ENCODE measurements around the gene RRP12.
A peak's percentile ranks its signal among the peaks of the same experiment; 100 is the strongest.

The RRP12 gene

DNA sequence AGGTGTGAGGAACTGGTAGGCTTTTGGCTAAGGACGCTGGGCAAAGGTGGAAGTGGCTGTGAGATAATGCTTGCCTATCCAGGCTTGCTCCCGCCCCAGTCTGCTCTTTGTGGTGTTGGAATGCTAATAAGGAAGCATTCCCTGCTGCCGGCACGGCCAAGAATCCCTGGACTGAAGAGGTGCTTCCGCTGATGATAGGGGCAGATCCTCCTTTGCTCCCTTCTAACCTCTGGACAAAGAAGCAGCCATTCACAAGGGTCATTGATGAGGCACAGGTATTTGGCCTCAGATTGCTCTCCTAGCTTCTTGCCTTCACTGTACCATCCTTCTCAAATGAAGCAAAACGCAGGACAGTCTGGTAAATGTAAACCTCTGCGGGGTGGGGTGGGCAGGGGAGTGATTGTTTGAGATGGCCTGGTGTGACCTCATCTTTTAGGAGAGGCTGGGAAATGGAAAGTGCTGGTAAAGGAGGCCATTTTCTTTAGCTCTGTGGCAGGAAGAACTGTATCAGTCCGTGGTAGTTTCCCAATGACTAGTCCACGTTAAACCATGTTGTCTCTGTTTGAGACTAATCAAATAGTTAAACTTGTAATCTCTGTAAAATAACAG lies 26.5 kb upstream of the RRP12 start:
- H3K4me3 ChIP-seq (replicated peaks; ENCODE audit: insufficient read depth, low read length) = peak overlapping the region; percentile 89
- no peaks in the 10 kb centered on the region for H3K27me3 ChIP-seq (ENCODE audit: insufficient read depth, poor library complexity, severe bottlenecking)
- peak overlapping the region; percentile 93 for H3K27ac ChIP-seq (replicated peaks)
- TF ChIP-seq POLR2AphosphoS5 (IDR thresholded peaks at IDR 0.05; ENCODE audit: low read depth) = no peak
- peak; percentile 47; the same call in 1 of the 2 replicates for TF ChIP-seq SPI1 (IDR thresholded peaks at IDR 0.05; ENCODE audit: borderline replicate concordance, low read depth)
- TF ChIP-seq GABPA (IDR thresholded peaks at IDR 0.05; ENCODE audit: low read depth) = no peak
- TF ChIP-seq, protein P1, sequence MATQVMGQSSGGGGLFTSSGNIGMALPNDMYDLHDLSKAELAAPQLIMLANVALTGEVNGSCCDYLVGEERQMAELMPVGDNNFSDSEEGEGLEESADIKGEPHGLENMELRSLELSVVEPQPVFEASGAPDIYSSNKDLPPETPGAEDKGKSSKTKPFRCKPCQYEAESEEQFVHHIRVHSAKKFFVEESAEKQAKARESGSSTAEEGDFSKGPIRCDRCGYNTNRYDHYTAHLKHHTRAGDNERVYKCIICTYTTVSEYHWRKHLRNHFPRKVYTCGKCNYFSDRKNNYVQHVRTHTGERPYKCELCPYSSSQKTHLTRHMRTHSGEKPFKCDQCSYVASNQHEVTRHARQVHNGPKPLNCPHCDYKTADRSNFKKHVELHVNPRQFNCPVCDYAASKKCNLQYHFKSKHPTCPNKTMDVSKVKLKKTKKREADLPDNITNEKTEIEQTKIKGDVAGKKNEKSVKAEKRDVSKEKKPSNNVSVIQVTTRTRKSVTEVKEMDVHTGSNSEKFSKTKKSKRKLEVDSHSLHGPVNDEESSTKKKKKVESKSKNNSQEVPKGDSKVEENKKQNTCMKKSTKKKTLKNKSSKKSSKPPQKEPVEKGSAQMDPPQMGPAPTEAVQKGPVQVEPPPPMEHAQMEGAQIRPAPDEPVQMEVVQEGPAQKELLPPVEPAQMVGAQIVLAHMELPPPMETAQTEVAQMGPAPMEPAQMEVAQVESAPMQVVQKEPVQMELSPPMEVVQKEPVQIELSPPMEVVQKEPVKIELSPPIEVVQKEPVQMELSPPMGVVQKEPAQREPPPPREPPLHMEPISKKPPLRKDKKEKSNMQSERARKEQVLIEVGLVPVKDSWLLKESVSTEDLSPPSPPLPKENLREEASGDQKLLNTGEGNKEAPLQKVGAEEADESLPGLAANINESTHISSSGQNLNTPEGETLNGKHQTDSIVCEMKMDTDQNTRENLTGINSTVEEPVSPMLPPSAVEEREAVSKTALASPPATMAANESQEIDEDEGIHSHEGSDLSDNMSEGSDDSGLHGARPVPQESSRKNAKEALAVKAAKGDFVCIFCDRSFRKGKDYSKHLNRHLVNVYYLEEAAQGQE (IDR thresholded peaks at IDR 0.05; ENCODE audit: insufficient replicate concordance, low read depth) = no peak
- TF ChIP-seq, protein P2, sequence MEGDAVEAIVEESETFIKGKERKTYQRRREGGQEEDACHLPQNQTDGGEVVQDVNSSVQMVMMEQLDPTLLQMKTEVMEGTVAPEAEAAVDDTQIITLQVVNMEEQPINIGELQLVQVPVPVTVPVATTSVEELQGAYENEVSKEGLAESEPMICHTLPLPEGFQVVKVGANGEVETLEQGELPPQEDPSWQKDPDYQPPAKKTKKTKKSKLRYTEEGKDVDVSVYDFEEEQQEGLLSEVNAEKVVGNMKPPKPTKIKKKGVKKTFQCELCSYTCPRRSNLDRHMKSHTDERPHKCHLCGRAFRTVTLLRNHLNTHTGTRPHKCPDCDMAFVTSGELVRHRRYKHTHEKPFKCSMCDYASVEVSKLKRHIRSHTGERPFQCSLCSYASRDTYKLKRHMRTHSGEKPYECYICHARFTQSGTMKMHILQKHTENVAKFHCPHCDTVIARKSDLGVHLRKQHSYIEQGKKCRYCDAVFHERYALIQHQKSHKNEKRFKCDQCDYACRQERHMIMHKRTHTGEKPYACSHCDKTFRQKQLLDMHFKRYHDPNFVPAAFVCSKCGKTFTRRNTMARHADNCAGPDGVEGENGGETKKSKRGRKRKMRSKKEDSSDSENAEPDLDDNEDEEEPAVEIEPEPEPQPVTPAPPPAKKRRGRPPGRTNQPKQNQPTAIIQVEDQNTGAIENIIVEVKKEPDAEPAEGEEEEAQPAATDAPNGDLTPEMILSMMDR (IDR thresholded peaks at IDR 0.05; ENCODE audit: insufficient read depth, low read length) = no peak
- DNase-seq (ENCODE audit: low read depth in 1 of 2, low spot score in 1 of 2) = peak in 1 of 2 experiments; percentile 69

DNA sequence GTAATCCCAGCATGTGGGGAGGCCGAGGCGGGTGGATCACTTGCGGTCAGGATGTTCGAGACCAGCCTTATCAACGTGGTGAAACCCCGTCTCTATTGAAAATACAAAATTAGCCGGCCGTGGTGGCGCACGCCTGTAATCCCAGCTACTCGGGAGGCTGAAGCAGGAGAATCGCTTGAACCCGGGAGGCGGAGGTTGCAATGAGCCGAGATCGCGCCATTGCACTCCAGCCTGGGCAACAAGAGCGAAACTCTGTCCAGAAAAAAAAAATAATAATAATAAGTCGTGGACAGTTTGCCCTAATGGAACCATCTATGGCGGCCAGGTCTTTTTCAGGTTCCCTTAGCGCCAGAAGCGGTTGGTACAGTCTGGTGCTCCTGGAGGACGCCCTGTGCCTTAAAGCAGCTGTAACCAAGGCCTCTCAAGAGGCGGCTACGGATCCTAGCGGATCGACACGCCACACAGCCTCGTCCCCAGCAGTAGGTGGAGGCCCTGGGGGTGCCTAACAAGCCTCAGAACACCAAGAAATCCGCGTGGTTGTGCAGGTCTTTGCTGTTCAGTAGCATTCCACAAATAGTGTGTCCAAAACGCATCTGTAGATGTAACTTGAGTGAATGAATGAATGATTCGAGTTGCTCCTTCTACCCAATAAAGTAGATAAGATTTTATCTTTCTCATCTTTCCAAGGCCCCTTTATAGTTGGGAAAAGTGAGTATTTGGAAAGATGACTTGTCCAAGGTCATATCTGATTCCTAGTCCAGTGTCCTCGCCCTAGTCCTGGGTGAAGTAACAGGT lies 25.8 kb upstream of the RRP12 start:
- no peak for DNase-seq (ENCODE audit: low read depth in 1 of 2, low spot score in 1 of 2)
- Histone ChIP-seq H3K27me3 (ENCODE audit: insufficient read depth, poor library complexity, severe bottlenecking) (no peaks in the 10 kb centered on the region), H3K4me3 (replicated peaks; ENCODE audit: insufficient read depth, low read length) (peak overlapping the region; percentile 89), H3K27ac (replicated peaks) (peak overlapping the region; percentile 93)
- TF ChIP-seq, protein P1 (IDR thresholded peaks at IDR 0.05; ENCODE audit: insufficient replicate concordance, low read depth) = no peak
- TF ChIP-seq POLR2AphosphoS5 (IDR thresholded peaks at IDR 0.05; ENCODE audit: low read depth) = 0 out of 2 replicates have a peak, but pooled peaks have one; percentile 1

DNA sequence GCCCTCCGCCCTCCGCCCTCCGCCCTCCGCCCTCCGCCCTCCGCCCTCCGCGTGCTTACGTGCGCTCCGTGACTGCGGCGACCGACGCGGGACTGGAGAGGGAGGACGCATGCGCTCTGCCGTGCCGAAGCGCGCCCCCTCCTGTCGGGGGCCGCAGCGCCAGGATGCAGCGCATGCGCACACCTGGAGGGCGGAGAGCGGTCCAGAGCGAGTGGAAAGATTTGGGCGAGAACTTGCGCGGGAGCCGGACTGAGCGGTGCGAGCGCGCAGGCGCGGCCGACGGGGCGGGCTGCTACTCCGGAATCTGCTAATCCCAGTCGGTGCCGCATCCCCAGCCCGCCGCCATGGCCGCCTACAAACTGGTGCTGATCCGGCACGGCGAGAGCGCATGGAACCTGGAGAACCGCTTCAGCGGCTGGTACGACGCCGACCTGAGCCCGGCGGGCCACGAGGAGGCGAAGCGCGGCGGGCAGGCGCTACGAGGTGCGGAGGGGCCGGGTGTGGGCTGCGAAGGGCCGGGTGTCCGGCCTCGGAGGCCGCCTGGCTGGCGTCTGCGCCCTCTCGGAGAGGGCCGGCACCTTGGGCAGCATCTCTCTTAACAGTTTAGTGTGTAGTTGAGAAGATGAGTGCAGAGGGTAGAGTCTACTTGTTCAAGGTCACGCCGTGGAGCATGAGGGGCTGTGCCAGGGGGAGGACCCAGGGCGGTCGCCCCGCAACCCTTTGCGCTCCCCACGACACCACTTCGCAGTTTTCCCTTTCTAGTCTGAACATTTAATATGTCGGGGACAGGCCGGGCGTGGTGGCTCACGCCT lies 25.0 kb upstream of the RRP12 start, which contains the start of gene PGAM1:
TSS of gene PGAM1 (plus strand) at position 228 of the 812 bp plus-strand sequence. CDS start at position 345, 117 bp downstream.
- Histone ChIP-seq H3K27ac (replicated peaks) (peak within 1 kb of the TSS; percentile 93), H3K4me3 (replicated peaks; ENCODE audit: insufficient read depth, low read length) (peak within 1 kb of the TSS; percentile 89), H3K27me3 (ENCODE audit: insufficient read depth, poor library complexity, severe bottlenecking) (no peaks in the 10 kb centered on the region)
- peak; percentile 95 to 96 for DNase-seq (ENCODE audit: low read depth in 1 of 2, low spot score in 1 of 2)
- TF ChIP-seq, protein P1 (IDR thresholded peaks at IDR 0.05; ENCODE audit: insufficient replicate concordance, low read depth) = no peak
- TF ChIP-seq GABPA (IDR thresholded peaks at IDR 0.05; ENCODE audit: low read depth) (no peak), SPI1 (IDR thresholded peaks at IDR 0.05; ENCODE audit: borderline replicate concordance, low read depth) (no peak), POLR2AphosphoS5 (IDR thresholded peaks at IDR 0.05; ENCODE audit: low read depth) (peak; percentile 66; the same call in 1 of the 2 replicates)
- TF ChIP-seq, protein P2 (IDR thresholded peaks at IDR 0.05; ENCODE audit: insufficient read depth, low read length) = peak; percentile 73
